Peyer's patch (tissue), 4 donors: ENCODE data around the gene ITGB3. TPM values are rescaled to one million over a fixed set of nuclear protein-coding genes. Genes with fewer than 3 reads are reported as not detected.
A peak's percentile ranks its signal among the peaks of the same experiment; 100 is the strongest.

Source experiments
- DNase-seq, 3 donors: peaks; one replicate each; pipeline ENCODE4 v3.0.0-alpha.2; 2017 to 2019
- H3K27ac ChIP-seq, 4 donors: fragments of 200-600 bp; sonication (generic); one replicate each; pipeline ENCODE4 v1.5.1; 2016 to 2019
- H3K27me3 ChIP-seq, 2 donors: fragments of 200-600 bp; sonication (generic); one replicate each; pipeline ENCODE4 v1.5.1; 2019
- H3K36me3 ChIP-seq, 3 donors: fragments of 200-600 bp; sonication (generic); one replicate each; pipeline ENCODE4 v1.5.1; 2016 to 2019
- H3K4me1 ChIP-seq, 4 donors: fragments of 200-600 bp; sonication (generic); one replicate each; pipeline ENCODE4 v1.5.1; 2016 to 2019
- H3K4me3 ChIP-seq, 4 donors: fragments of 200-600 bp; sonication (generic); 1 replicate in 3 of 4; 2 replicates in 1 of 4; pipeline ENCODE4 v1.5.1; 2016 to 2019; ENCODE audit warnings: mild to moderate bottlenecking in 1 of 4
- H3K9me3 ChIP-seq, 4 donors: fragments of 200-600 bp; sonication (generic); one replicate each; pipeline ENCODE4 v1.5.1; 2016 to 2019; ENCODE audit warnings: mild to moderate bottlenecking in 1 of 4
- POLR2A ChIP-seq, 2 donors: fragments of 450-650 bp; IDR thresholded peaks; one replicate each; pipeline ENCODE4 v1.5.1; 2017; ENCODE audit warnings: antibody characterized with exemption in 2 of 2, mild to moderate bottlenecking in 2 of 2, moderate library complexity in 2 of 2
- total RNA-seq, 4 donors: library from RNA; depleted of rRNA; stranded (reverse); fragments of >200 nt; gene quantifications; one replicate each; pipeline ENCODE4 v1.1.0, GENCODE V29; 2016
- TF ChIP-seq, protein P1 (sequence below), 6 experiments: fragments of 450-650 bp in 4 of 6; fragments of 200-600 bp in 2 of 6; sonication (generic) in 1 of 6; IDR thresholded peaks; one replicate each; pipeline ENCODE4 v1.5.1; 2017 to 2019; ENCODE audit warnings: antibody characterized with exemption in 6 of 6, mild to moderate bottlenecking in 3 of 6, moderate library complexity in 1 of 6

The ITGB3 gene
- total RNA-seq, 4 donors from 2014 or later: 4.6 to 18.2 (median 6.6) TPM

- H3K27me3 ChIP-seq: no peaks in the 10 kb centered on the region
- peak overlapping the region in 3 of 4 donors; percentile 21 to 36 (median 28) for H3K4me3 ChIP-seq
- peaks cover 0 to 14% (median 5%) of the 10 kb centered on the region in 4 donors for H3K4me1 ChIP-seq
- no peaks in the 10 kb centered on the region for H3K9me3 ChIP-seq
- no peak for TF ChIP-seq POLR2A (IDR thresholded peaks at IDR 0.05)
- TF ChIP-seq, protein P1, sequence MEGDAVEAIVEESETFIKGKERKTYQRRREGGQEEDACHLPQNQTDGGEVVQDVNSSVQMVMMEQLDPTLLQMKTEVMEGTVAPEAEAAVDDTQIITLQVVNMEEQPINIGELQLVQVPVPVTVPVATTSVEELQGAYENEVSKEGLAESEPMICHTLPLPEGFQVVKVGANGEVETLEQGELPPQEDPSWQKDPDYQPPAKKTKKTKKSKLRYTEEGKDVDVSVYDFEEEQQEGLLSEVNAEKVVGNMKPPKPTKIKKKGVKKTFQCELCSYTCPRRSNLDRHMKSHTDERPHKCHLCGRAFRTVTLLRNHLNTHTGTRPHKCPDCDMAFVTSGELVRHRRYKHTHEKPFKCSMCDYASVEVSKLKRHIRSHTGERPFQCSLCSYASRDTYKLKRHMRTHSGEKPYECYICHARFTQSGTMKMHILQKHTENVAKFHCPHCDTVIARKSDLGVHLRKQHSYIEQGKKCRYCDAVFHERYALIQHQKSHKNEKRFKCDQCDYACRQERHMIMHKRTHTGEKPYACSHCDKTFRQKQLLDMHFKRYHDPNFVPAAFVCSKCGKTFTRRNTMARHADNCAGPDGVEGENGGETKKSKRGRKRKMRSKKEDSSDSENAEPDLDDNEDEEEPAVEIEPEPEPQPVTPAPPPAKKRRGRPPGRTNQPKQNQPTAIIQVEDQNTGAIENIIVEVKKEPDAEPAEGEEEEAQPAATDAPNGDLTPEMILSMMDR (IDR thresholded peaks at IDR 0.05): peak; percentile 96 to 99 (median 98)
- peak; percentile 71 to 93 (median 77) for DNase-seq
- peak overlapping the region in 3 of 4 donors; percentile 13 to 32 (median 31) for H3K27ac ChIP-seq
- H3K36me3 ChIP-seq: no peaks in the 10 kb centered on the region
These were observed 23.8 kb upstream of the ITGB3 start for GRCh38 chr17:47229535-47230443.

GRCh38 chr17:47230864-47231263 lies 22.8 kb upstream of the ITGB3 start:
- no peak overlapping the region for H3K4me3 ChIP-seq
- H3K27me3 ChIP-seq: no peaks in the 10 kb centered on the region
- H3K4me1 ChIP-seq: peaks cover 0 to 9% (median 2%) of the 10 kb centered on the region in 4 donors
- peak overlapping the region in 1 of 4 donors; percentile 13 for H3K27ac ChIP-seq
- TF ChIP-seq, protein P1 (IDR thresholded peaks at IDR 0.05): no peak
- TF ChIP-seq POLR2A (IDR thresholded peaks at IDR 0.05): no peak
- no peaks in the 10 kb centered on the region for H3K9me3 ChIP-seq
- no peak for DNase-seq
- no peaks in the 10 kb centered on the region for H3K36me3 ChIP-seq

DNA sequence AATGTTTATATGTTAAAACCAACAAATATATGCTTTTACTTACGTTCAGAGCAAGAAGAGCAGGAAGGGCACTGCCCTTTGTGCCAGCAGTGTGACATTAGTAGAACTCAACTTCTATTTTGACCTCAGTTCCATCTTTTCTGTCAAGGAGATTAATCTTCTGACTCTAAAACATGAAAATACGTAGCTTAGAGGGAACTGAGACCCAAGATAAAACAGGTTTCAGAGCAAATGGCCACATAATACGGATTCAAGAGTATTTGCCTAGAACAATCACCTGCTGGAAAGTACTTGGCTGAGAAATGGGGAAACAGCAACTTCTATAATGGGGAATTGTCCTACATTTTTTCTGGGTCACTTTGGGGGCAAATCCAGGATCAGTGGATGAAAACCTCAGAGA lies 22.3 kb upstream of the ITGB3 start:
- H3K4me3 ChIP-seq: no peak overlapping the region
- H3K9me3 ChIP-seq: no peaks in the 10 kb centered on the region
- DNase-seq: no peak
- no peaks in the 10 kb centered on the region for H3K36me3 ChIP-seq
- H3K4me1 ChIP-seq: peaks cover 0 to 9% (median 0%) of the 10 kb centered on the region in 4 donors
- H3K27ac ChIP-seq: no peak overlapping the region
- no peaks in the 10 kb centered on the region for H3K27me3 ChIP-seq
- TF ChIP-seq, protein P1 (IDR thresholded peaks at IDR 0.05): no peak
- TF ChIP-seq POLR2A (IDR thresholded peaks at IDR 0.05): no peak

GRCh38 chr17:47231866-47232265 lies 21.8 kb upstream of the ITGB3 start:
- Histone ChIP-seq H3K27ac (no peak overlapping the region), H3K9me3 (no peaks in the 10 kb centered on the region), H3K27me3 (no peaks in the 10 kb centered on the region), H3K4me3 (no peak overlapping the region), H3K4me1 (peaks cover 0 to 9% (median 0%) of the 10 kb centered on the region in 4 donors), H3K36me3 (no peaks in the 10 kb centered on the region)
- DNase-seq: no peak
- TF ChIP-seq, protein P1 (IDR thresholded peaks at IDR 0.05): no peak
- no peak for TF ChIP-seq POLR2A (IDR thresholded peaks at IDR 0.05)

GRCh38 chr17:47232465-47232864 lies 21.2 kb upstream of the ITGB3 start:
- TF ChIP-seq, protein P1 (IDR thresholded peaks at IDR 0.05): no peak
- TF ChIP-seq POLR2A (IDR thresholded peaks at IDR 0.05): no peak
- H3K9me3 ChIP-seq: no peaks in the 10 kb centered on the region
- no peaks in the 10 kb centered on the region for H3K36me3 ChIP-seq
- H3K4me3 ChIP-seq: no peak overlapping the region
- DNase-seq: no peak
- no peak overlapping the region for H3K27ac ChIP-seq
- H3K4me1 ChIP-seq: peaks cover 0 to 9% (median 0%) of the 10 kb centered on the region in 4 donors
- no peaks in the 10 kb centered on the region for H3K27me3 ChIP-seq
